GM18505 (cell line): ENCODE data around the gene PTPRM.

Source experiments
- ATAC-seq: cut with Tn5 transposase; IDR thresholded peaks from one replicate; pipeline ENCODE4 v1.9.1; 2021; ENCODE audit not compliant: unreplicated experiment
- POLR2A ChIP-seq: IDR thresholded peaks from 4 replicates; pipeline ENCODE4 v1.6.1; 2011; ENCODE audit warnings: borderline replicate concordance; ENCODE audit not compliant: insufficient read depth, insufficient read length; ENCODE audit errors: extremely low read depth

Gene PTPRM

DNA sequence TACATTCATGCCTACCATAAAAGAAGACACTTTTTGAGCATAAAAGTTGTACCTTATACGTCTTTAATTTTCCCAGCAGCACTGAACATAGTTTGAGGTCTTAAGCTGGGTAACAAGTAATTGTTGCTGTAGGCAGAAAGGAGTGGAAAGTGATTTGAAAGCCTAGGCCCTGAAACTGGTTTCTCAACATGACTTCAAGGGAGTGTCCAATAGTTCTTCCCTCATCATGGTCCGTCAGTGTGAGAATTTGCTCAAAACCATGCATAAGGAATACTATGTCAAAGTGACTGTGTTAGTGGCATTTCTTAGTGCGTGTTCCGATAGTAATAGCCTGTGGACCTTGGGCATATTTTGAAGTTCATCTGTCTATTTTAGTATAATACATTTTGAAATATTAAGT is 463.1 kb downstream of the PTPRM start:
- ATAC-seq = no peak
- TF ChIP-seq POLR2A = no peak

DNA sequence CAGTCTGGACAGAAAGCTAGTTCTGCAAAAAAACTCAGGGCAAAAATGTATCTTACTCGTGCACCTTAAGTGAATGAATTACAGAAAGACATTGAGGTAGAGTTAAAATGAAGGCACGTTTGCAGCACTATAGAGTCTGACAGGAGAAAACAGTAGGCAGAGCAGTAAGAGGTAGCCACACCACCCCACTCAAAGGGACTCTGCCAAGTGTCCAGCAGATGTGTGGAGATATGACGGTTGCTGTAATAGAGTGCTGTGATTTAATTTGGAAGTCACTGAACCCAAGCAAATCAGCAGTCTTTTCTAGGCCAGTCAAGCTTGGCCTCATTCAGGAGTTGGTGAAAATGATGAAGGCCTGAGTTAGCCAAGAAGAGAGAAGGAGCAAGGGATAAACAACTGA is 464.4 kb downstream of the PTPRM start:
- ATAC-seq = no peak

DNA sequence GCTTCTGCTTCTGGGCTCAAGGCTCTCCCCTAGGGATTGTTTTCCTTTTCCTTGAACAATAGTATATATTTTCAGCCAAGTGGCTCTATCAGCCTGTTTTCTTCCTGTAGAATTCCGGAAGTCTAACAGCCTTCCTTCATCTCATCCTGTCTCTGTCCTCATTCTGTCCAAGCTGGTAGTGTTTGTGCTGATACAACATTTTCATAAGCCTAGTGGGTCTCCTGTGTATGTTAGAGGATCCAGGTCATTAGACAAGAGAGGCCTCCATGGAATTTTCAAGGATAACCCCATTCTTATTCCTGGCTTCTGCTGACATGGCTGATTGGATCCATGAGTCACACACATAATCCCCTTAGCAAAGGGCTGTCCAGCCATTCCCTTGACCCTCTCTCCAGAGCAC is 467.6 kb downstream of the PTPRM start:
- ATAC-seq = no peak
- TF ChIP-seq POLR2A = no peak

More for the DNA sequence above, 464.4 kb downstream of the PTPRM start:
- no peak for TF ChIP-seq POLR2A

DNA sequence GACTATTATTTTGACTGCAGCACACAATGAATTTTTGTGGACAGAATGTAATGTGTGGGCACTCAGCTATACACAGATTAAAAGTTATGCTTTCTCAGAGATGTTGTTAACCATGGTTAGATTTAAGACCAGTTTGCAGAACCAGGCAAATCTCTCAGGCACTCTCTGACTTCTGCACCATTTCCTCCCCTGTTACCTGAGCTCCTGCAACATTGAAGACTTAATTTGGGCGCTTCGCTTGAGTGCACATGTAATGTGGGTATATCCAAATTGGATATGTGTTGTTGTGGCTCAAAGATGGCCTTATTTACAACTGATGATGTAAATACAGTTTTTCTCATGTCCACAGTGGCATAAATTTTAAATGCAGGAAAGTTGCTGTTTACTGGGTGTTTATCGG is 469.4 kb downstream of the PTPRM start:
- ATAC-seq = no peak
- no peak for TF ChIP-seq POLR2A

DNA sequence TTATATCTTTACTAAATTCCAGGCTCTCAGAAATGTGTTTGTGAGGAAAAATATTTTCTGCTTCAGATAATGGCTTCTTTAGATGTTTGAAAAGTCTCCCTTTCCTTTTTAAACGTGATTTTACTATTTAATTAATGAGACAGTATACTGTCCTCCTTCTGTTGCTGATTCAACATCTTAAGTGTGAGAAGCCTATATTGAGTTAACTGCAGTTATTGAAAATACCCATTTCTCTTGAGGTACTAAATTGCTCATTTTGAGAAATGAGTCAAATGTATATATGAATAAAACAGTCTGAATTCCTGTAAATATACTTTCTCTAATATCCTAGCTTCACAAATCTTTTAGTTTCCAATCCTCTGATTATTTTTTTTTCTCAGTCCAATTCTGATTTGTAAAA is 470.2 kb downstream of the PTPRM start:
- no peak for ATAC-seq
- TF ChIP-seq POLR2A = no peak

DNA sequence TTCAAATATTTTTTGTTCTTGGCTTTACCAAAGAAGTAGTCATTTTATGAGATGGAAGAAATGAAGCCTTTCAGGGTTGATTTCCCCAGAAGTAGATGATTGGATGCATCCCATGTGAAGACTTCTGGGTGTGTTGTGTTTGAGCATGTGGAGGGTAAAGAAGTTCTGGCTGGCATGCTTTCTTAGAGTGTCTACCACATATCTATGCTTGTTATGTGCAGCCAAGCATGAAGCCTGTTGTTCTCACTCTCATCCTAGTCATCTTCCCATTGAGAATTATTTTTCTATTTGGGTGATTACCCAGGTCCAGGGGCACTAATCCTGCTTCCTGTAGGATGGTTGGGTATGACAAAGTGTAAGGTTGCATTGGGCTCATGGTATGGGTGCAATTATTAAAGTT is 472.9 kb downstream of the PTPRM start:
- no peak for TF ChIP-seq POLR2A
- no peak for ATAC-seq

DNA sequence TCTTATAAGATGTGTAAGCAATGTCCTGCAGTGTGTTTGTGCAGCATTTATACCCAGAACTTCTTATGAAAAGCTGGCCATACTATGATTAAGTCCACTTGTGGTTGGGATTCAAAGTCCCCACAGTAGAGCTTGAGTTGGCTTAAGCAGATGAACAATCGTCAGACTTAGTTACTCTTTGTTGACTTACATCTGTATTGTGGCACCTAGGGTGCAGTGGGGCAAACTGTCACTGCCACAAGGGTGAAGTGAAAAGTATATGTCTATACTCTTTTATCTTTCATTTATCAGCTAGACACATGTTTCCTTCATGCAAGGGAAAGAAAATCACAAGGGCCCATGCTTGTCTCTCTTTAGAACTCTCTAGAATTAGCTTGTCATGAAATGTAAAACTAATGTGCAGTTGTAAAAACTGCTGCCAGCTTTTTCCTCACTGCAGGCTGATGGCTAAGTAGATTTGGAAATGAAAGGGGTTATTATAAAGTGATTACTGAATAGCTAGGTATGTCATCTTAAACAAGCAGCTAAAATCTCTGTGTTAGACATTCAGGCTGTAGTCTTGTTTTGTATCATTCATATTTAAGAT is 474.5 kb downstream of the PTPRM start:
- no peak for TF ChIP-seq POLR2A
- no peak for ATAC-seq

DNA sequence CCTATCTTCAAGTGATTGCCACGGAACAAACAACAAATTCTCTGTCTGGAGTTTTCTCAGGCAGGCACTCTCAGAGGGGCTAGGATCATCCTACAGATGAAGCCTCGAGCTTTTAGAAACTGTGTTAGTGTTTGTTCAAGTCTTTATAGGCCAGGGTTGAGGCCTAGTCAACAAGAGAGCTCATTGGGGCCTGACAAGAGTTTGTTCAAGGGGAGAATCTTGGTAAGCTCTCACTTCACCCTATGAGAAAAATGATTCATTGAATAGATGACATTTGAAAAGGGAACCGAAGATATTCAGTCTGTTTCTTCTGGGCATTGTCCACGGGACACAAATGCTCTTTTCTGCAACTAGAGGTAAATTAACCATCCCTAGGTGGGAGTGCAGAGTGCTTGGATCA is 476.9 kb downstream of the PTPRM start:
- ATAC-seq = no peak
- TF ChIP-seq POLR2A = no peak

DNA sequence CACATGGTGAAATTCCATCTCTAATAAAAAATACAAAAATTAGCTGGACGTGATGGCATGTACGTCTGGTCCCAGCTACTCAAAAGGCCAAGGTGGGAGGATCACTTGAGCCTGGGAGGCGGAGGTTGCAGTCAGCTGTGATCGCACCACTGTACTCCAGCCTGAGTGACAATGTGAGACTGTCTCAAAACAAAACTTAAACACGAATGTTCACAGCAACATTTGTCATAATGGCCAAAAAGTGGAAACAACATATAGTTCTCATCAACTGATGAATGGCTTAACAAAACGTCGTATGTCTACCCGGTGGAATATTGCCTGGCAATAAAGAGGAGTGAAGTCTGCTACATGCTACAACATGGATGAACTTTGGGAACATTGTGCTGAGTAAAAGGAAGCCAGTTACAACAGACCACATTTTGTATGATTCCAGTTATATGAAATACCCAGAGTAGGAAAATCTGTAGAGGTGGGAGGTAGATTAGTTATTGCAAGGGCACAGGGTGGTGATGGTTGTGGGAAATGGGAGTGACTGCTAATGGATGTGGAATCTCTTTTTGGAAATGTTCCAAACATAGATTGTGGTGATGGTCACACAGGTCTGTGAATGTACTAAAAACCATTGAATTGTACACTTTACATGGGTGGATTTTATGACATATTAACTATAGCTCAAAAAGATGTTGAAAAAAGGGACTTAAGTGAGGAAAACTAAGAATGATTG is 478.2 kb downstream of the PTPRM start:
- no peak for TF ChIP-seq POLR2A
- no peak for ATAC-seq

DNA sequence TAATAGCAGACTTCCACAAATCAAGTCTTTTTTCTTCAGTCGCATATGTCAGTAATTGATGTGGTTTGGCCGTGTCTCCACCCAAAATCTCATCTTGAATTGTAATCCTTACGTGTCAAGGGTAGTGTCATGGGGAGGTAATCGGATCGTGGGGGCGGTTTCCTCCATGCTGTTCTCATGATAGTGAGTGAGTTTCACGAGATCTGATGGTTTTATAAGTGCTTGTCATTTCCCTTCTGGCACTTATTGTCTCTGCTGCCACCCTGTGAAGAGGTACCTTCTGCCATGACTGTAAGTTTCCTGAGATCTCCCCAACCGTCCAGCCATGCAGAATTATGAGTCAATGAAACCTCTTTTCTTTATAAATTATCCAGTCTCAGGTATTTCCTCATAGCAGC is 478.8 kb downstream of the PTPRM start:
- ATAC-seq = no peak
- TF ChIP-seq POLR2A = no peak

DNA sequence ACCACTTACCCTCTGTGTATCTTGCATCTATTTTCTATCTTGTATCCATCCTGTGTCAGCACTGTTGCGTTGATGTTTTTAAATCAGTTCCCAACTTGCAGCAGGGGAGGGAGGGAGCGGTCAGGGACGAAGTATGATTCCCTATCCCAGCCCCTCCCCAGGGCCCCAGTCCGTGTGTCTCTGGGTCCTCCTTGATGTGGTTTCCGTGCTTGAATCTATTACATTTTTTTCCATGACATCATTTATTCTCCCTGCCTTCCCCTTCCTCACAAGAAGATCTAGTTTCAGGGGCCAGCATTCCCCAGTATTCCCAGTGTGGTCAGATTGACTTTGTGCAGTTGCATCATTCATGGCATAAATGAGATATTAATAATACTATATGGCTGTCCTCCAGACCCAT is 479.3 kb downstream of the PTPRM start:
- ATAC-seq = no peak
- TF ChIP-seq POLR2A = no peak

DNA sequence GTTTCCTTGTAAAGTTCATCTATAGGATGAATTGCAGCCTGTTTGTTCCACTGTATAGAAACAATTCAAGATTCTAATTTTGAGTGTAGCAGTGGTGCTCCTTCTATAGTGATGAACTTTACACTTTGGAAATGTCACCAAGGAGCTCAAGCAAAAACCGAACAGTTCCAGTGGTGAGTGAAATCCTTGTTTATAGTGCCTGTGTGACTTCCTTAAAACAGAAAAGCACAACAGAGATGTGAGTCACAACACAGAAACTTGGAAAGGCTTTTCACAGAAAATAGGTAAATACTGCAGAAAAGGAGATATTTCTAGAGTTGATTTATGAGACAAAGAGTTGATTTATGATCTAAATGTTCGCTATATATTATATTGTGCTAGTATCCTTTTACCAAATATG is 482.0 kb downstream of the PTPRM start:
- no peak for ATAC-seq
- TF ChIP-seq POLR2A = no peak

DNA sequence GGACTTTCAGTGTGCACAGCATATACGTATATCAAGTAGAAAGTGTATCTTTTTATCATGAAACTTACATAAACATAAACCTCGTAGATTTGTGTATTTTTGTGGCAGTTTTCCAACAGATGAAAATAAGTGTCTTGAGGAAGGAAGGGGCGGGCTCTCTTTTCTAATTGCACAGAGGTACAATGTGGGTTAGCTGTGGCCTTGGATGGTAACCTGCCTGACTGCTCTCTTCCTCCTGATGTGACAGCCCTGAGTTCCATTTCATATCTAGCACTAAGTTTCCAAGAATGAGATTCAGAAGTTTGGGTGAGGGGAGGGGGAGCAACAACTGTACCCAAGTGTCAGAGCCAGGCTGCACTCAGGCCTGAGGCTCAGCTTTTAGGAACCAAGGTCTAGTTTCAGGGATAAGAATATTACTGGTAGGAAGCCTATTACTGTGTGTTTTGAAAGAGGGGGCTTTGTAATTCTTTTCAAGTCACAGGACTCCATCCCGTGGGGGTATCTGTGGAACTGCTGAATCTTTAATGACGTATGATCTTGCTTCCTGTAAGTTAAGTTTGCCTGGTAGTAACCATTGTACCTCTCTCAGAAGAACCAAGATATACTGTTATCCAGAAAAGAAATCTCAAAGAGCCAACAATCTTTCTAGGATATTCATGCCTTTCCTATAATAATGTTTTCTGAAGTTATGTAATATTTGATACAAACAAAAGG is 483.7 kb downstream of the PTPRM start:
- ATAC-seq = no peak

DNA sequence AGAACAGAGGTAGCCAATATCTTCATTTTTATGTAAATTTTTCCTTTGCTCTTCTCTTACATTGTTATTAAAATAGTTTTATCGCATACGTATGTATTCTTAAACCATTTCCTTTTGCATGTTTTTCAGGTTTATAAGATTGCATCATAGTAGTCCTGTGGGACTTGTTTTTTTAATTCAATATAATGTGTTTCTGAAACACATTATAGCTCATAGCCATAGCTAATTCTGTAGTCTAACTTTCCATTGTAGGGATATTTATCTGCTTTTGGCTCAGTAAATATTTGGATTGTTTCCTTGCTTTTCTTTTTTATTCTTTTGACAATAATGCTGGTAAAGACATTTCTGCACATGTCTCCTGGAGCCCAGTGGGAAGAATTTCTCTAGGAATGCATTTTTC is 484.3 kb downstream of the PTPRM start:
- TF ChIP-seq POLR2A = no peak
- ATAC-seq = no peak

More for the DNA sequence above, 483.7 kb downstream of the PTPRM start:
- no peak for TF ChIP-seq POLR2A
